CMK (cell line): ENCODE data around the gene RABEP1.
A peak's percentile ranks its signal among the peaks of the same experiment; 100 is the strongest.
"Not testable (repeated sequence)": the region's sequence is repeated elsewhere in the genome, so short reads cannot be mapped to it uniquely, and the experiment has no call there.

Source experiments
- DNase-seq: peaks from one replicate; pipeline ENCODE4 v3.0.0-alpha.2; 2010; ENCODE audit warnings: low read depth

RABEP1 gene, protein sequence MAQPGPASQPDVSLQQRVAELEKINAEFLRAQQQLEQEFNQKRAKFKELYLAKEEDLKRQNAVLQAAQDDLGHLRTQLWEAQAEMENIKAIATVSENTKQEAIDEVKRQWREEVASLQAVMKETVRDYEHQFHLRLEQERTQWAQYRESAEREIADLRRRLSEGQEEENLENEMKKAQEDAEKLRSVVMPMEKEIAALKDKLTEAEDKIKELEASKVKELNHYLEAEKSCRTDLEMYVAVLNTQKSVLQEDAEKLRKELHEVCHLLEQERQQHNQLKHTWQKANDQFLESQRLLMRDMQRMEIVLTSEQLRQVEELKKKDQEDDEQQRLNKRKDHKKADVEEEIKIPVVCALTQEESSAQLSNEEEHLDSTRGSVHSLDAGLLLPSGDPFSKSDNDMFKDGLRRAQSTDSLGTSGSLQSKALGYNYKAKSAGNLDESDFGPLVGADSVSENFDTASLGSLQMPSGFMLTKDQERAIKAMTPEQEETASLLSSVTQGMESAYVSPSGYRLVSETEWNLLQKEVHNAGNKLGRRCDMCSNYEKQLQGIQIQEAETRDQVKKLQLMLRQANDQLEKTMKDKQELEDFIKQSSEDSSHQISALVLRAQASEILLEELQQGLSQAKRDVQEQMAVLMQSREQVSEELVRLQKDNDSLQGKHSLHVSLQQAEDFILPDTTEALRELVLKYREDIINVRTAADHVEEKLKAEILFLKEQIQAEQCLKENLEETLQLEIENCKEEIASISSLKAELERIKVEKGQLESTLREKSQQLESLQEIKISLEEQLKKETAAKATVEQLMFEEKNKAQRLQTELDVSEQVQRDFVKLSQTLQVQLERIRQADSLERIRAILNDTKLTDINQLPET

DNA sequence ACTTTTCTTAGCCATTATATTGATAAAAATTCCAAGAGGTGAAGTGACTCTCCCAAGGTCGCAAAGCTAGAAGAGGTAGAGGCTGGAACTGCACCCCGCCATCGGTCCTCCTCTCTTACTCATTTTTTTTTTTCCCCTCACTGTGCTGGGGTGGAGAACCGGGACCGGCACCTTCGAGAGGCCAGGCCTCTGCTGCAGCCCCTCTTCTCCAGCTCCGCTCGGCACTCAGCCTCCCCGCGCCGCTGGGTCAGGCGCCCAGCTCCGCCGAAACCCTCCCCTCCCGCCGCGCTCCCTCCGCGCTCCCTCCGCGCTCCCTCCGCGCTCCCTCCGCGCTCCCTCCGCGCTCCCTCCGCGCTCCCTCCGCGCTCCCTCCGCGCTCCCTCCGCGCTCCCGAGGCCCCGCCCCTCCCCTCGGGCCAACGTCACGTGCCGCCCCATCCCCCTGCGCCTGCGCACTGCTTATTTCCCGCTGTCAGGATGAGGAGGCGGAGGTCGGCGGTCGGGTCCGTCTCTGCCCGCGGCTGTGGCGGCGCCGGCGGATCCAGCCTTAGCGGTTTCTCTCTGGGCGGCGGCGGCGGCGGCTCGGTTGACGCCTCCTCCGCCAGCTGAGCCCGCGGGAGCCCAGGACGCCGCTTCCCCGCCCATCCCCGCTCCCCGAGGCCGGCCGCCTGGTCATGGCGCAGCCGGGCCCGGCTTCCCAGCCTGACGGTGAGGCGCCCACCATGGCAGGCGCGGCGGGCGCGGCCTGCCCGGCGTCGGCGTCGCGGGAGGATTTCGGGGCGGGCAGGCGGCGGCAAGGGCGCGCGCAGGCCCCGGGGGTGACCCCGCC is at the start of gene RABEP1:
Gene RABEP1 (plus strand): TSS at position 471 of the 828 bp plus-strand sequence. CDS start 203 bp downstream, at position 674.
- DNase-seq, result peak; percentile 64

GRCh38 chr17:5233492-5233891 is 48.6 kb upstream of the RABEP1 start:
- DNase-seq, result not testable (repeated sequence)

DNA sequence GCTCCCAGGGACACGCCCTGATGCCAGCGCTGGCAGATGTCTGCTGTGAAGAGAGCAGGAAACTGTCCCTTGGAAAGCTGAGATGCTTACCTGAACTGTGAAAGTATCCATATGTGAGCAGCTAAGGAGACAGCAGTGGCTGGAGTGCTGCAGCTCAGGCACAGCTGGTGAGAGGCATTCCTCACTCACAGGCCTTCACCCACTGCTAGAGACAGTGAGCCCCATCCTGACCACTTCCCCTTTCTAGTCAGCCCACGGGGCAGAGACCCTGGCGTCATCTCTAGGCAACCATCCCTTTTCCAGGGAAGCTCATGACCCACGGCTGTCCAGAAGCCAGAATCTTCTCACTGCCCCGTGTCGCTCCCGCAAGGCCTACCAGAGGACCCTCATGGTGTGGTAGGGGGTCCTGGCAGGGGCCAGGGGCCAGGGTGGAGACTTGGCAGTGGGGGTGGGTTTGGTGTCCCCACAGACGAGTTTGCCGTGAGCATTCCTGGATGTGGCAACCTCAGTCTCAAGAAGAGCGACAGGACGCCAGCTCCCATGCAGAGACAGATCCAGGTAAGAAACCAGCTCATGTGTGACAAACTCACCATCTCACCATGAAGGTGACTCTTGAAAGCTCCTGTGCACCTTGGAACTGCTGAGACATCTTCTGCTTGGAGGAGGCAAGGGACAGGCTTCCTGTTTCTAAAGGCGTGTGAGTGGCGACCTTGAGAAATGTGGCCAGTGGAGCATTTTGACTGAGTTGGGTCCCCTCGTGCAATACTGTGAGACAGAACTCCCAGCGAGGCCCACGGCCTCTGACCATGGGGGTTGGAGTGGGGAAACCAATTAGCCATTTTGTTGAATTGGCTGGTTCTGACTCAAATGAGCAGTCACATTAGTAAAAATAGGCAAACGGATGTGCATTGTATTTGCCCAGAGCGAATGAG is 47.2 kb upstream of the RABEP1 start, which contains the start of gene SCIMP:
Gene SCIMP (minus strand): TSS at position 216 of the 932 bp plus-strand sequence. CDS start 105 bp downstream, at position 111.
- no peak for DNase-seq

DNA sequence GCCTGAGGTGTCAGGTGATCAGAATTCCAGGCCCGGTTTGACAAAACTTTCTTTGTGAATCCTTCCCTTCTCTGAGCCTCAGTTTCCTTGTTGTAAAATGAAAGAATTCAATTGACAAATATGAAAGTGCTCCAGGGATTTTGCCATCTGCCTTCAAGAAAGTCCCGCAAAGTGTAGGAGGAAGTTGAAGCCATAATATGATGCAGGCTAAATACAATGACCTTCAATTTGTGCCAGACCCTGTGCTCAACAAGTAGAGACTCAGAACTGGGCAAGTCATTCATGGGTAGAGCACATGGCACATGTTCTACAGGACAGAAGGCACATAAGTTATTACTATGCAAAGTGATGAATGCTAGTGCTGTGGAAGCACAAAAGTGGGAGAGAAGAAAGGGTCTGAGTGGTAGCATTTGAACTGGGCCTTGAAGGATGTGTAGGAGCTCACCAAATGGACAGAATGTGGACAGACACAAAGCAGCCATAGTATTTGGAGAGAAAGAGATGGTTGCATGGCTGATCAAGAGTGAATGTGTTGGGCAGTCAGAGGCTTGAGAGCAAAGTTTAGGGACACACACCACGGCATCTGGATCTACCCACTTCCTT is 45.0 kb upstream of the RABEP1 start:
- DNase-seq, result no peak

- peak; percentile 46 for DNase-seq
Measured at GRCh38 chr17:5237541-5238016, 44.5 kb upstream of the RABEP1 start.

GRCh38 chr17:5238333-5238732 is 43.8 kb upstream of the RABEP1 start:
- DNase-seq, result no peak

GRCh38 chr17:5239769-5240168 is 42.3 kb upstream of the RABEP1 start:
- not testable (repeated sequence) for DNase-seq

GRCh38 chr17:5241861-5242671 is 40.0 kb upstream of the RABEP1 start:
- no peak for DNase-seq

- no peak for DNase-seq
Measured at GRCh38 chr17:5247621-5248020, 34.5 kb upstream of the RABEP1 start.

DNA sequence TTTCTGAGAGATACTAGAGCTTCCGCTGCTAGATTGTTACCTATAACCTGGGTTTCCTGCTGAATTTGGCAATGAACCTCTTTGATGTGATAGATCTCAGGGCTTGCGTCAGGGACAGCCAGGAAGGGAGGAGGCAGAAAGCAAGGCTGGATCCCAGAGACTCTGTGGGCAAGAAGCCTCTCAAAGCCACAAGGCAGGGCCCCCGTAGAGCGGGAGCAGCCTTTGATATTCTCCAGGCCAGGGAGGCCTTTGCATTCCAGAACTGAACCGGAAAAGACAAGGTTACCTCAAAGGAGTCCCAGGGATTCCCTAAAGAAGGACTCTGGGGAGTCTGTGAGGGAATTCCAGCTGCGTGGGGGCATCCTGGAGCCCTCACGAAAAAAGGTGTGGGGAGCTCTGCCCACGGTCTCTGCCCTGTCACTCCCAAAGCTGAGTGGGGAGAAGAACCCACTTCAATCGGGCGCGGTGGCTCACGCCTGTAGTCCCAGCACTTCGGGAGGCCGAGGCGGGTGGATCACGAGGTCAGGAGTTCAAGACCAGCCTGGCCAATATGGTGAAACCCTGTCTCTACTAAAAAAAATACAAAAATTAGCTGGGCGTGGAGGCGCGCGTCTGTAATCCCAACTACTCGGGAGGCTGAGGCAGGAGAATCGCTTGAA is 33.1 kb upstream of the RABEP1 start:
- DNase-seq, result no peak

- no peak for DNase-seq
Measured at GRCh38 chr17:5249615-5250014, 32.5 kb upstream of the RABEP1 start.

- no peak for DNase-seq
Measured at GRCh38 chr17:5254414-5254813, 27.7 kb upstream of the RABEP1 start.

- DNase-seq, result no peak
Measured at GRCh38 chr17:5254903-5255521, 27.1 kb upstream of the RABEP1 start.

GRCh38 chr17:5257124-5257523 is 25.0 kb upstream of the RABEP1 start:
- DNase-seq, result no peak

DNA sequence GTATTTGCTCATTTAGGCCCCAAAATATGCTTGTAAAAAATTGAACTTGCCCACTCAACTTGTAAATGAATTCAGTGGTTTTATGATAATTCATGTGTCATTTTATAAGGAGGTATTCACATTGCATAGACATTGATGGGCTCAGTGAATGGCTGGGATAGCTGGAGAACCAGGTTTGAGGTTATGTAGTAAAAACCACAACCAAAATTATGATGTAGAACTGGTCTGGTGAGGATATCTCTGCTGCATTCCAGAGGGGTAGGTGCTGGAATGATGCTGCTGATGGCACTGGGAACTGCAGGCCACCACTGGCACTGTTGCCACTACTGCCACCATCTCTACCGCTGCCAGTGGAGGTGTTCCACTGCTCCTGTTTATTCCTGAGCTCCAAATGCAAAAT is 21.5 kb upstream of the RABEP1 start:
- no peak for DNase-seq

GRCh38 chr17:5262416-5262991 is 19.6 kb upstream of the RABEP1 start:
- no peak for DNase-seq

DNA sequence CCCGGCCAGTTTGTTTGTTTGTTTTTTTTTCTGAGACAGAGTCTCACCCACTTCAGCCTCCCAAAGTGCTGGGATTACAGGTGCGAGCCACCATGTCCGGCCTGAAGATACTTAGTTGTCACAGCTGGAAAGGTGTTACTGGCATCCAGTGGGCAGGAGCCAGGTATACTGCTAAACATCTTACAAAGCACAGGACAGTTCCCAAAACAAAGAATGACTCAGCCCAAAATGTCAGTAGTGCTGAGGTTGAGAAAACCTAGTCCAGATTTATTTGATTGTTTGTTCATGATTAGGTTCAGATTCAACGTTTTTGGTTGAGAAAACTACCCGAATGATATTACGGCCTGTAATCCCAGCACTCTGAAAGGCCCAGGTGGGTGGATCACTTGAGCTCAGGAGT is 18.6 kb upstream of the RABEP1 start:
- DNase-seq, result no peak

GRCh38 chr17:5264893-5265292 is 17.2 kb upstream of the RABEP1 start:
- no peak for DNase-seq
